HL-60/S4 treated with phorbol 12-myristate 13-acetate at 8.2 ng/mL for 4 days and 3 days (cell line): ENCODE results near the gene AGAP1.

ENCODE experiments used
- in situ Hi-C: fragments of 300-500 bp; cut with MboI; formaldehyde crosslinking; loops from 2 replicates; pipeline ENCODE4 v1.15.0; 2022; ENCODE audit warnings: low sequenced_read_pairs

Gene AGAP1

DNA sequence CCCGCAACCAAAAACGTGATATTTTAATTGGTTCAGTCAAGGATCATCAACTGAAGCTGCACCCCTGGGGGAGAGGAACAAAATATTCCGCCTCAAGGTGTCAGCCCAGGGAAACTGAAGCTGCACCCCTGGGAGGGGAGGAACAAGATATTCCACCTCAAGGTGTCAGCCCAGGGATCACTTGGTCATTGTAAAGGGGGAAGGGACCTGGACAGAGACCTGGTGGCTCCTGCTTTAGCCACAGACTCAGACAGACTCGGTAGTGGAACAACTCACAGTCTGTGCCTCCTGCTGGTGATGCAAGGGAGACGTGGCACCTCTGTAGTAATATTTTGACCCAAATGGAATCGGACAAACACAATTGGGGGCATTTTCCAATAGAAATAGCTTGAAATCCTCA is 599.3 kb downstream of the AGAP1 start:
- in situ Hi-C loops = no loop called here

DNA sequence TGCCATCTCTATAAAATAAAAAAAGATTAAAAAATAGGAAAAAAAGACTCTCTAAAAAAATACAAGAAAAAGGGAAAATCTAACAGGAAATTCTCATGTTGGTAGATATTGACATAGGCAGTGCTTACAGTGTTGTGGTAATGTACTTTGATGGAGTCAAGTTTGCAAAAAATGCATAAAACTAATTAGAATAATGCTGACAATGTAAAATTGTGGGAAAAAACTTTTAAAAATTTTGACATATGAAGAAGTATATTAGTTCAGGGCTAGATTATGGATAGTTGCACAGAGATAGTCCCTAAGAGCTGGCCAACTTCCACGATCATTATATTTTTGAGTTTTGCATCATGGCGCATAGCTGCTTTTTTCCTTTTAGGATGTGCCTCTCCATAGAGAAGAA is 601.7 kb downstream of the AGAP1 start:
- in situ Hi-C loops = no loop called here

DNA sequence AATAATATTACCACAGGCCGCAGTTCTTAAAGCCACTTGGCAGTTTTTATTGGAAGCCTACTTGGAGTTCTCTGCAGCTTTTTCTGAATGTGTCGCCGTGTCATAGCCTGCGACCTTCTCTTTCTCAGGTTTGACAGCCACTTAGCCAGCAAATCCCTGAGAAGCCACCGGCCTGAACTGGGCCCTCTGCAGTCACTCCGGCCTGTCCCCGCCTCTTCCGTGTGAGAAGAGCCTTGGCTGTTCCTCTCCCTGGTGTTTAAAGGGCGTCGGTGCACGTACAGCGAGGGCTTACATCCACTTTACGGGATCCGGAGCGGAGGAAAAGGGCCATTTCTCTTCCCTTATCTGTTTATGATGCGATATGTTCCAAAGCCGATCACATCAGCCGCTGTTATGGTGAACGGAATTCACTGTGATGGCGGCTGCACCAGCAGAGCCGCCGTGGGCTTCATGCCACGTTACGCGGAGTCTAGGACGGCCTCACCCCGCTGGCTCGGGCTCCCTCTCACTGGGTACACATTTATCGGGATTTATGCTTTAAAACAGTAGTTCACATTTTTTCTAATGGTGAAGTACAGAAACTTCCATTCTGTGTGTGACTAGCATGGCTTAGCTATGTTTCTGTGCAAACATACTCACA is 607.6 kb downstream of the AGAP1 start:
- in situ Hi-C loops = no loop called here

DNA sequence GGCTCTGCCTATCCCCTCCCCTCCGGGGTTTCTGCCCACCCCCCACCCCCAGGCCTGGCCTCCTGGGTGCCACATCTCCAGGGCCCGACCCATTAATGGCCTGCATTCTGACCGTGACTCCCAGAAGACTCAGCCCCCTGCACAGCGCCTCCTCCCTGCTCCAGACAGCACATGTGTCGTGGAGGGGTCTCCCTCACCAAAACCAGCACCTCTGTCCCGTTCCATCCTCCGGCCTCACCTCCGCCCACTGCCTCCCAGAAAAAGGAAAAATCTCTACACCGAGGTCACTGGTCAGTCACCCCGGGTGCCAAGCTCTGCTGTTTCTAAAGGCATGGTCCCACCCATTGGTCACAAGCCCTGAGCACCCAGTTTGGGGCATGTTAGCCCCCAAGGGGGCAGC is 609.1 kb downstream of the AGAP1 start:
- in situ Hi-C loops = no loop called here

DNA sequence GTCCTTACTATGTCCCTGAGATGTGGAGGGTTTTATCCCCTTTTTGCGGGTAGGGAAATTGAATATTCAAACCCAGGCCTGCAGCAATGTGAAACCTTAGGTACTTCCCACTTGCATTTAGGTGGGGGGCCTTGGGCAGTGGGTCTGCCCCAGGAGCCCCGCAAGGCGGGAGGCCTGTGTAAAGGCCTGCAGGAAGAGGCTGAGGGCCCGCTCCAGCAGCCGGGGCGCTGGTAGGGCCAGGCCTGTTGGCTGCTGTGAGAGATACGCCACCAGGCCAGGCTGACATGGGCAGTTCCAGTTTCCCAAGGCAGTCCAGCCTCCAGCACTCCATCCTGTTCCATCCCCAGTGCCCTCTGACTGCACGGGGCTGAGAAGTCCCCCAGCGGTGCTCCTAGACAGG is 610.1 kb downstream of the AGAP1 start:
- in situ Hi-C loops = no loop called here

DNA sequence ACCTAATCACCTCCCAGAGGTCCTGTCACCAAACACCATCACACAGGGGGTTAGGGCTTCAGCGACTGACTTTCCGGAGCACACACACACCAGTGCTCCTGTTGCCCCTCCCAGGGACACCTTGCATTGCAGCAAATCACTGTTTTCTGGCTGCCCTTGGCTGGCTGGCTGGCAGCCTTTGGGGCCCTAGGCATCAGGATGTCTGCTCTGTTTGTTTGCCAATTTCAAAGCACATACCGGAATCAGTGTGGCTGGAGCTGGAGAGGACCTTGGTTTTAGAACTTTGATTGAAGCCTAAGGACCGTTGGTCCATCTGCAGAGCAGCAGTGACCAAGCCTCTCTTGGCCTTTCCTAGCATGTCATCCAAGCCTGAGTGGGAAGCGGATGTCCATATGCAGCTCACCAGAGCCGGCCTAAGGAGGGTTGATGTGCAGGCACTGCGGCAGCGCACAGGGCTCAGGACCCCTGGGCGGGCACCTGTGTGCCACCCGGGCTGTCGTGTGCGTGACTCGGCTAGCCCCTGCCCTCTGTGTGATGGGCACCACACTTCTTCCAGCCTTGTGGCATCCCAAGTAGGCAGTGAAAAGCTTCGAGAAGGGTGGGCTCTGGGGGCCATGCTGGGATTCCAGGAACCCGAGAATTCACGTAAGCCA is 612.2 kb downstream of the AGAP1 start:
- in situ Hi-C loops = no loop called here

DNA sequence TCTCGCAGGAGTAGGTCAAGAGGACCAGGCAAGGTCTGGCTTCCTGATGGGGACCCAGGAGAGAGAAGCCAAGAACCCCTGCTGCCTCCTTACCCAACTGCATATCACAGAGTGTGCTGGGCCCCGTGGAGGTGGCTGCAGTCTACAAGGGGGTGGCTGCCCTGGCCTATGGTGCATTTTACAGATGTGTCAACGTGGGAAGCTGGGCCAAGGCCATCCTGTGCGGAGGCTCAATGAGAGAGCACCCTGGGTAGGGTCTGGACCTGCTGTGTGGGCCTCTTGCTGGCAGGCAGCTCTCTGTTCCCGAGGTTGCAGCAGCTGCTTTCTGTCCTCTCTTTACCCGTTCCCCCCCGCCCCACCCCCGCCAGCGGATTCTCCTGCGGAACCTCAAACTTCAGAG is 612.9 kb downstream of the AGAP1 start:
- in situ Hi-C loops = no loop called here

DNA sequence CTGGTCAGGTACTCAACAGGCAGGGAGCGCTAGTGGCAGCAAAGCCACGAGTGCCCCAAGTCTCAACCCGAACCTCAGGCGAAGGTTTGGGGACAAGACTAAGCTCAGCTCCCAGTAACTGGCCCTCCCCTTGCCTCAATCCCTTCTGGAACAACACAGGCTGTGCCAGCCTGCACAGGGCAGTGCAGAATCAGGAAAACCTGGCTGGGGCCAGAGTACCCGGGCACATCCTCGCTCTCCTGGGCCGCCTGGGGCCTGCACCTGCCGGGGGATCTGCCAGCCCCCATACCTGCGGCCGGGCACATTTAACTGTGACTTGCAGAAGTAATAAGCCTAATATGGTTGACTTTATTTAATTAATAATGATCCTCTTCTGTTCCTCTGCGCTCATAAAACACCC is 613.7 kb downstream of the AGAP1 start:
- in situ Hi-C loops = no loop called here

DNA sequence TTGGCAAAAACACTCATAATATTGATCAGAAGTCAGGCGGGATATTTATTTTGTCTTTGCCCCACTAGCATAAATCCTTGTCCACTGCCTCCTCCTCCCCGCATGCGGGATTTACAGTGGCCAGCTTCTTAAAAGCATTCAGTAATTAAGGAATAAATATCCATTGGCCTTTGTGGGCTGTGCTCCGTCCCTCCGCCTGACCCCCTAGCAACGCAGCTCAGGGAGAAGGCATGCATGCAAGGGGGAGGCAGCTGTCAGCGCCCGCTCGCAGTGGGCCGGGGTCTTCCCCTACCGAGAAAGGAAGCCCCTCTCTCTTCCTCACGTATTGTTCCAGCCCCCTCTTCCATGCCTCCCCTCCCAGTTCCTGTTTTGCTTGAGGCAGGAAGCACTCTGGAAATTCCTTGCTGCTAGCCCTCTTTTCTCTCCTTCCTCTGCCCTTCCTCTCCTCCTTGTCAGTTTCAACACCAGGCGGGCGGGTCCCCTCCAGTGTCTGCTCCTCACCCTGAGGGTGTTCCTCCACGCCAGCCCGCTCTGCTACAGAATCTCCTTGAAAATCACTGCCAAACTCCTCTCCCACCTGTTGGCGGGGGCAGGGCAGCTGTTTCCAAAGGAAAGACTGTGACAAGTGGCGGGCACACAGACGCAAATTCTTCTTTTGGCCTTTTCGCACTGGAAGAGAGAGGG is 614.2 kb downstream of the AGAP1 start:
- in situ Hi-C loops = no loop called here

DNA sequence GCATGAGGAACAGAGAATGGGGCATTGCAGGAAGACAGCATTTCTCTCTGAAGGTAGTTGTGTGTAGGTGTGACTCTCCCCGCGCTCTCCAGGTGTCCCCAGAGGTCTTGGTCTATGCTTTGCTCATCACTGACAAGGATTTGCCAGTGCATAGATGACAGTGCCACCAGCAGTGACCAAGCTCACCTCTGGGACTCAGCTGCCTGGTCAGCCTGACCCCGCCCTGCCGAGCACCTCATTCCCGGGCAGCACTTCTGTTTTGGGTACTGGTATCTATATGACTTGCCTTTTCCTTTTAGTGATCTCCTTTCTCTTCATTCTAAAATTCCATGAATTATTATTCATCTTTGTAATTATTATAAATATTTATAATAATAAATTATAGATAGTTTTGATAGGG is 615.2 kb downstream of the AGAP1 start:
- in situ Hi-C loops = no loop called here

DNA sequence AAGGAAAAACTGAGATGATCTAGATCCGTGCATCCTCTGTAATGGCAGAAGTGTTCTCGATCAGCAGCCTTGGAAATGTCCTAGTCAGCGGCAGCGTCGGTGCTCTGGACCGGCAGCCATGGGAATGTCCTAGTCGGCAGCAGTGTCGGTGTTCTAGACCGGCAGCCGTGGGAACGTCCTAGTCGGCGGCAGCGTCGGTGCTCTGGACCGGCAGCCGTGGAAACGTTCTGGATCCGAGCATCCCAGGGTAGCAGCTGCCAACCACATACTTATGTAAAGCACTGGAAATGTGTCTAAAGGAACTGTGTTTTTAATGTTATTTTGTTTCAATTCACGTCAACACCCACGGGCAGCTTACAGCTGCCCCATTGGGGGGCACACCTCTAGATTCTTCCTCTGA is 615.6 kb downstream of the AGAP1 start:
- in situ Hi-C loops = no loop called here

DNA sequence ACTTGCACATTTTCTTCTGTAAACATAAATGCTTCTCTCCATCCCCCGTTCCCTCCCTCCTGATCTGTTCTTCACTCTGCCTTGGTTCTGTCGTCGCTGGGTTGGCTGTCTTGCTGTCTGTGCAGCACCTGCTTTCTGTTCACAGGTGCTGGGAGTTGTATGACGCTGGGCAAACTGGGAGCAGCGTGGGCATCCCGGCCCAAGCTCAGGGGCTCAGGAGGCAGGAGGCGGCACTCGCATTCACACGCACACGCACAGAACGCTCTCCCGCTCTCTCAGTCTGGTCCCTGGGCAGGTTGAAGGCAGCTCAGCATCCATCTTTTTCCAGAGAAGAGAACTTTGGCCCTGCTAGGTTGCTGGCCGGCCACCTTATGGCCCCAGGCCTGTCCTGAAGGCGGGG is 618.6 kb downstream of the AGAP1 start:
- in situ Hi-C loops = no loop called here

DNA sequence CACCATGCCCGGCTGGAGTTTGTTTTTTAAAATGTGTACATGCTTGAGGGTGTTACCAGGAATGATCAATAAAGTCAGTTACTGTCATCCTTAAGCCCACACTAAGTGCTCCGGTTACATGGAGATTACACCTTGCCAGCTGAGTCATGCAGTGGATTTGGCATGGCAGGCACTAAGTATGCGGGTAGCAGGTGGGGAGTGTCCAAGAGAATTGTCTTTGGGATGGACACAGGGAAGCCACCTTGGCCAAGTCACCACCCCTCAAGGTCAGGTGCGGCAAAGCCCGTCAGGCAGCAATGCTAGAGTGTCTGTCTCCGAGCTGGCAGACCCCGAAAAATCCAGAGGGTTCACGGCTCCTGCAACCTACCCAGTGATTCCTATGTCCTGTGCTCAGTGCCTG is 619.6 kb downstream of the AGAP1 start:
- in situ Hi-C loops = no loop called here

DNA sequence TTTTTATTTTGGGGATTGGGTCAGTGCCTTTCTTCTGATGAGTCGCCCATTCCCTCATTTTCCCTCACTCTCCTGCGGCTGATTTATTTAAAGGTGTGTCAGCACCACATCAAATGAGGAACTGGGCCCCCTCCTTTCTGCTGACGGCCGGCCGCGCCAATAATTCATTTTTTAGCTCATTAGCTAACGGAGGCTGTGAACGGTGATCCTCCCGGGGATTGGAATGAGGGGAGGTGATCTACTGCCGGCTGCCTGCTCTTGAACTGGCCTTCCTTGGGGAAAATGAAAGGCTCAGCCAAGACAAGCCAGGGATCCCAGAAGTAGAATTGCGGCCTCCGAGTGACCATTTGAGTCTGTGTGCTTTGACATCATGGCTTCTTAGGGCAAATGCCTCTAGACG is 620.1 kb downstream of the AGAP1 start:
- in situ Hi-C loops = no loop called here

DNA sequence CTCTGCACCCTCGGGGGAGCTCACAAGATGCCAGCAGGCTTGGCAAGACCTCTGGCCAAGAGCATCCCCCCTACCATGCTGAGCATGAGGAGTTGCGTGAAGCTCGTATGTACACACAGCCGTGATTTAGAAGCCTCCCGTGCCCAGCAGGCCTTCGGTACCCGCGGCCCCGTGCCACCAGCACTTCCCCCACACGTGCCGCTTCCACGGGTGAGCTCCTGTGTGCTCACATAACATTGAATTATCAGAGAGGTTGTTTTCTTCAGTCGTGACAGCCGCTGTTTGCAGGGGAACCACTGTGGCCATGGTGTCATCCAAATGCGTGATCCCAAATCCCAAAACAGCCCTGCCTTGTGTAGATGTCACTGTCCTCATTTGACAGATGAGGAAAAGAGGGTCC is 621.1 kb downstream of the AGAP1 start:
- in situ Hi-C loops = no loop called here

DNA sequence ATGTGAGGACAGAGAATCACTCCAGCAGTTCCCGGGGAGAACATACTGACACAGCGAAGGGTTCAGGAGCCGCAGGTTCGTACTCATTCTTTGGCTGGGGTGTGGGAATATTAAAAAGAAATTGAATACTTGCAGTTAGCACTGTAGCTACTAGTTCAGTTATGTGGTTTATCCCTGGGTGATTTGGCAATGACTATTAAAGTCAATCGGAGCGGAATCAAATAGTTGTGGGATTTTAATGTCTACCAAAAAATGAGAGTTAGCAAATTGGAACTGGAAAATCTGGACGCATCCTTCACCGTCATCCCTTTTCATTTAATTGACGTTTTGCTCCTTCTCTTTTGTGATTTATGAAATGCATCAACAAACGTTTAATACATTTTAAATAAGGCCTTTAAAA is 623.6 kb downstream of the AGAP1 start:
- in situ Hi-C loops = no loop called here

DNA sequence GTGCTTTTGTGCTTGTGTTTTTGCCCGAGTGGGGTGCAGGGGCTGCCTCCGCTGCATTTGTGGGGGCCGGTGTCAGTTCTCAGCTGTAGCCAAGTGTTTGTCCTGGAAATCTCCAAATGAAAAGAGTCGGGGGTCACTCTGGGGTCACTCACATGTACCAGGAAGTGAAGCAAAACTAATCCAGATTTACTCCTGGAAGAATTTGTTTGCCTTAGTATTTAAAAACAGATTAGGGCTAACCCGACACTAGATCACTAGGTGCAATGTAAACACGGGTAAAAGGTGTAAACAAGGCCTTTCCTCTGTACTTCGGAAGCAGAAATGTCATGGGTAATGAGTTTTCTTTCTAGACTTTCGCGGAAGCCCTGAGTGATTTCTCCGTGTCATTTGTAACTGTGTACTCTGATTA is 624.0 kb downstream of the AGAP1 start:
- in situ Hi-C loops = no loop called here

DNA sequence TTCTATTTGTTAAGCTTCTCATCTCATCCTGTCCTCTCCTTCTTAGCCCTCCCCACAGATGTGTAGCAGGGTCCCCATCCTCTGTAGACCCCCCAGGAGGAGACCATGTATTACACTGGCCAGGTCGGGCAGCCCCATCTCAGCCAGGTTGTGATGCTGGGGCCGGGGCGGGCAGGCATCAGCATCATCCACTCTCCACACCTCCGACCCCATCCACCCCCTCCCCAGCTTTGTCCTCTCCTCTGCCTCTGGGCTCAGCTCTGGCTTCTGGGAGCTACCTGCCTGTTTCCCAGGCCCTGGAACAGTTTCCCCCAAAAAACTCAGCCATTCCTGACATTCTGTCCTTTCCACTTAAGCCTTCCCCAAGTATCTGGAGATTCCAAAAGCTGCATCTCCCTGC is 625.2 kb downstream of the AGAP1 start:
- in situ Hi-C loops = no loop called here

DNA sequence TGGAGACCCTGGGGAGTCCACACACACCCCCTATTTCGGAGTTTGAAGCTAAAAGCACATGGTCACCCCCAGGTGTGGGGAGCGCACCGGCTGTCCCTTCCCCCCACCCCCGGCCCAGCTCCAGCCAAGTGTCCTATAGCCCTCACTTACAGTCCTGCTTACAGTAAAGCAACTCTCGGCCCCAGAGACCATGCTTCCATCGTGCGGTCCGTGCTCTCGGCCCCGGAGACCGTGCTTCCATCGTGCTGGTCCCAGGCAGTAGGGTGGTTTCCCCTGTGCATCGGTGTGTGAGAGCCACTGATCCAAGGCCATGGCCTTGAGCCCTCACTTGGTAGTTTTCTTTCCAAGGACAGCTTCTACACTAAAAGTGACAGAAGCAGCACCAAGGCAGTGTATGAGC is 625.6 kb downstream of the AGAP1 start:
- in situ Hi-C loops = no loop called here

DNA sequence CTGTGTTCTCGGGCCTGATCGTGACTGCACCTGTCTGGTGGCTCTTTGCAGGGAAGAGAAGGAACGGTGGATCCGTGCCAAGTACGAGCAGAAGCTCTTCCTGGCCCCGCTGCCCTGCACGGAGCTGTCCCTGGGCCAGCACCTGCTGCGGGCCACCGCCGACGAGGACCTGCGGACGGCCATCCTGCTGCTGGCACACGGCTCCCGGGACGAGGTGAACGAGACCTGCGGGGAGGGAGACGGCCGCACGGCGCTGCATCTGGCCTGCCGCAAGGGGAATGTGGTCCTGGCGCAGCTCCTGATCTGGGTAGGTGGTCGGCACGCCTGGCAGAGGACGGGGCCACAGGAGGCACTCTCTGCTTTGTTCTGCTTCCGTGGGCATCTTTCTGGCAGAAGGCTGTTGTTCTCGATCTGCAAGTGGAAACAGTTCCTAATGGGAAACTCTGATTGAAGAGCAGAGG is 626.3 kb downstream of the AGAP1 start:
- in situ Hi-C loops = no loop called here

DNA sequence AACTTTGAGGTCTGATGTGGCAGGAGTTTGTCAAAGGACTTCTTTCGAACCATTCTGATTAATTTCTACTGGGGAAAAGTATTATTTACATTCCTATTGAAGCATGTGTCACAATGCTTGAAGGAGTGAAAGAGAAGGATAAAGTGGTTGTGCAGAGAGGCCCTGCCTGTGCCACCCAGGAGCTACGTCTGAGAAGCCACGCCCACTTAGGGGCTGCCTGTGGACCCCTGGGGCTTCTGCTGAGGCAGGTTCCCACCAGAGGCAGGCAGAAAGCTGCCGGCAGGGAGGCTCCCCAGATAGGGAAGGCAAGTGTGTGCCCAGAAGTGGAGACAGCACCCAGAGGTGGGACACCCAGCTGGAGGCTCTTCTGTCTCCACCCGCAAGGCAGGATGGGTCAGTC is 627.0 kb downstream of the AGAP1 start:
- in situ Hi-C loops = no loop called here

DNA sequence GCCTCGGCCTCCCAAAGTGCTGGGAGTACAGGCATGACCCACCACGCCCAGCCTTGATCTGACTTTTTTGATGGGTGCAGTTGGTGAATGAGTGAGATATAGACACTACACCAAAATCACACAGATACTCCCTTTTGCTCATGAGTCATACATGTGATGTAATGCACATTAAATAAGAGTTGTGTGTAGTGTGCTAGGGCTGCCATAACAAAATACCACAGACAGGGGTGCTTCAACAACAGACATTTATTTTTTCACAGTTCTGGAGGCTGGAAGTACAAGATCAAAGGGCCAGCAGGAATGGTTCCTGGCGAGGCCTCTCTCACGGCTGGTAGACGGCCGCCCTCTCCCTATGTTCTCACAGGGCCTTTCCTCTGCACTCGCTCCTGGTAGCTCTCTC is 627.7 kb downstream of the AGAP1 start:
- in situ Hi-C loops = no loop called here
